ENCODE data around the gene NT5DC4.

Gene NT5DC4

DNA sequence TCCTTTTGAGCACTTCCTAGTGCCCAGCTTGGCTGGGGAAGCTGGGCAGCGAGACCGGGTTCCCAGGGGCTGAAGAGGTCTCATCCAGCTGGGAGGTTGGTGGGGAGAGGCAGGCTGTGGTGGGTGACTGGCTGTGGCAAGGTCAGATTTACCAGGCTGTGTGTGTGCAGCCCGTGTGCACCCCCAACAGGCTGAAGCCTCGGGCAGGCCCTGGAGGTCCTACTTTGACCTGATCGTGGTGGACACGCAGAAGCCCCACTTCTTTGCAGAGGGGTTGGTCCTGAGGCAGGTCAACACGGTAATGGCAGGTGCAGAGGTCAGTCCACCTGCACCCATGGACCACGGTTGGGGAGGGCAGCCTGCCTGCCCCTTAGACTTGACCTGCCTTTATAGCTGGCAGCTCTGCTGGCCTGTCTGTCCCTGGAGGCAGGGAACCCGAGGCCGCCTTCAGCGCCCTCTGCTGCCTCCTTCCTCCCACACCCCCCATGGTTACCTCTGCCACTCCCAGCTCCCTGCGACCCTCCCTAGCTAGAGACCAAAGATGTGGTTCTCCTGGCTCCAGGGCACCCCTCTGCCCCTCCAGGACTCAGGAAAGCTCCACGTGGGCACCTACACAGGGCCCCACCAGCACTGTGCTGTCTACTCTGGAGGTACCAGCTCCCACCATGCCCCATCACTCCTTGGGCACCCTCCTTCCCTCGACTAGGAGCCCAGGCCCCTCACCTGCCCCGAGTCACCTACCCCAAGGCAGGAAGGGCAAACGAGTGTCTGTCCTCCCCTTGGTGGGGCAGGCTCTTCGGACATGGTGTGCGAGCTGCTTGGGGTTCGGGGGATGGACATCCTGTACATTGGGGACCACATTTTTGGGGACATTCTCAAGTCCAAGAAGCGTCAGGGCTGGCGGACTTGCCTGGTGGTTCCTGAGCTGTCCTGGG is 4.0 kb downstream of the NT5DC4 start:
- DNase-seq = peak; percentile 60

DNA sequence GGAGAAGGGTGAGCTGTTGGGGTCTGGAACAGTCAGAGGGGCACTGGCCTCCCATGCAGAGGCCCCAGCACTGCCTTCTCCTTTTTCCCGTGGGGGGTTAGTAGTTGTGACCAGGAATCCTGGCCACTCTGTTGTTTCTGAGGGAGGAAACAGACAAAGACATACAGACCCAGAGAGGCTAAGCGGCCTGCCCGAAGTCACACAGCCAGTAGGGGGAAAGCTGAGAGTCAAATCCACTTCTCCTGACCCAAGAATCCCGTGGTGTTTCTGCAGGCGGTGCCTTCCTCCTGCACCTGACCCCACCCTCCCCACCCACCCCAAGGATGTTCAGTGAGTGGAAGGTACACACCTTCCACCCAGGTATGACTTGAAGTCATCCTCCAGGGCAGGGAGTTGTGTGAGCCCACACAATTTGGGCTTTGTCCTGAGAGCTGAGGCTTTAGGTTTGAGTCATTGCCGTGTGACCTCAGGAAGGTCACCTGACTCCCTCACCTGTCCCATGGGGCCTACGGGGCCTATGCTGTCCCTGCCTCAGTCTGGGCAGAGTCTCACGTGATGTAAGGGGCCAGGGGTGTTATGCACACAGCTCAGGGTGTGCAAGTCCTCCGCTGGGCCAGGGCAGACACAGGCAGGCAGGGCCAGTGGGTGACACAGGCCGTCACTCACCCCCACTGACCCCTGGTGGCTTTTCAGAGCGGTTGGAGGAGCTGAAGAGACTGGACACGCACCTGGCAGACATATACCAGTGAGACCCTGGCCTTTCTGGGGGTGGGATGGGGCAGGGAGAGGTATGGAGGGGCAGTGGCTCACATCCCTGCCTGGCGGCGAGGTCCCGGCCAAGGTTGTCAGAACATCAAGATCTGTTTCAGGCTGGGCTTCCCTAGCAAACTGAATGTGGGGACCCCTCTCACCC is 5.0 kb downstream of the NT5DC4 start:
- no peak for DNase-seq

DNA sequence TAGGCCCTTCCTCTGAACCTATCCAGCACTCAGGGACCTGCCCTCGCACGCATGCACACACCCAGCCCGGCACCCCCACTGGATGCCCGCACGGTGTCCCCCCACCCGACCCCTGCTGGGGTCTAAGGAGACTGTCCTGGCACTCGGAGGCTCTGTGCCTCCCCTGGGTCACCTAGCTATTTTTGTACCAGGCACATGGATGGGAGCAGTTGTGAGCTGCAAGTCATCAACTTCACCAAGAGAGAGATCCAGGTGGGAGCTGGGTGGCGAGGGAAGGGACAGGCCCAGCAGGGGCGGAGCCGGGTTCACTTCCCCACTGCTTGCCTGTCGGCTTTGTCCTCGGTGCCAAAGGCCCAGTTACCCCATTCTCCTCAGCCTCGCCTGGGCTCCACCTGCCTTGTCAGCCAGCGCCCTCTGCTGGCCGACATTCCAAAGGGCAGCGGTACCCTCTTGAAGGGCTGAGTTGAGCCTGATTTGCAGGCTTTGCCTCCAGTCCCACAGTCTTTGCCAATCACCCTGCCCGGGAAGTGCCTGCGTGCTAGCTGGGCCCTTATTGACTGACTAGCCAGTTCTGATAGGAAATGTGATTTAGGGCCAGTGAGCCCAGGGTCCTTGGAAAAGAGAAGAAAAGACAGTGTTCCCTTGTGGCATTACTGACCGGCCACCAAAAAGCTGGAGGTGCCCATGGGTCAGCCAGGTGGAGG is 5.8 kb downstream of the NT5DC4 start:
- peak; percentile 79 for DNase-seq

- DNase-seq = no peak
These were observed 6.6 kb downstream of the NT5DC4 start for GRCh38 chr2:112727276-112728028.

GRCh38 chr2:112728029-112728362 is 7.2 kb downstream of the NT5DC4 start:
- no peak for DNase-seq

- DNase-seq = no peak
These were observed 7.8 kb downstream of the NT5DC4 start for GRCh38 chr2:112728378-112729175.

- DNase-seq = no peak
These were observed 9.4 kb downstream of the NT5DC4 start for GRCh38 chr2:112730216-112730615.

DNA sequence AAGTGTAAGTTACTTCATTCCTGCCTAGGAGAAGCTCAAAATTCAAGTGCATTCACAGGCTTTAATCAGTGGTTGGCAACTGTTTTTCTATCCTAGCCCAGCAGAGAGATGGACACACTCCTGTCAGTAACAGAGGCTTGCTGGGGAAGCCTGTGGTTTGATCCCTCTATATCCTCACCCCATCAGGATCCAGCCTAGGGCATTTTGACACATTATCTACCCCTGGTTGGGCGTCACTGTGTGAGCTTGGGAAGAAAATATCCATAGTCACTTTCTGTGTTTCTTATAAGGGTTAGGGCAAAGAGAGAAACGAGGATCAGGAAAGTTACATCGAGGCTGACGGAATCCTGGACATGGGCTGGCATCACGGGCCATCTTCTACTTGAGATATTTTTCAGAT is 10.0 kb downstream of the NT5DC4 start:
- no peak for DNase-seq

DNA sequence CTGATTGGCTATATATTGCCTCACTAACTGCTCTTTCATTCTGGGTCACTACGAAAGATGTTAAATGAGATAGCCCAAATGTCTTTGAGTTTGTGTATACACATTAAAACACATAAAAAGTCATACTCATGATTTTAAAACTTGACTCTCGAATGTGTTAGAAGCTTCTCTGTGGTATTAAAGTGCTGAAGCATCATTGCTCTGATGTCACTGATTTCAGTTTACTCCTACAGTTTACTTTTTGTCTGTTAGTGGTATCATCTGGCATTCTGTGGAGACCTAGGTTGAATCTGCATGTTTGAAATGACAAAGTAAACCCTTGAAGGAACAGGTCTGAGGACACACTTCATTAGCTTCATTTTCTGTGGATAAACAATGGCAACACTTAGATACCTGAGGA is 10.7 kb downstream of the NT5DC4 start:
- DNase-seq = no peak

- no peak for DNase-seq
These were observed 12.6 kb downstream of the NT5DC4 start for GRCh38 chr2:112733456-112733855.

GRCh38 chr2:112733871-112734270 is 13.1 kb downstream of the NT5DC4 start:
- DNase-seq = no peak

DNA sequence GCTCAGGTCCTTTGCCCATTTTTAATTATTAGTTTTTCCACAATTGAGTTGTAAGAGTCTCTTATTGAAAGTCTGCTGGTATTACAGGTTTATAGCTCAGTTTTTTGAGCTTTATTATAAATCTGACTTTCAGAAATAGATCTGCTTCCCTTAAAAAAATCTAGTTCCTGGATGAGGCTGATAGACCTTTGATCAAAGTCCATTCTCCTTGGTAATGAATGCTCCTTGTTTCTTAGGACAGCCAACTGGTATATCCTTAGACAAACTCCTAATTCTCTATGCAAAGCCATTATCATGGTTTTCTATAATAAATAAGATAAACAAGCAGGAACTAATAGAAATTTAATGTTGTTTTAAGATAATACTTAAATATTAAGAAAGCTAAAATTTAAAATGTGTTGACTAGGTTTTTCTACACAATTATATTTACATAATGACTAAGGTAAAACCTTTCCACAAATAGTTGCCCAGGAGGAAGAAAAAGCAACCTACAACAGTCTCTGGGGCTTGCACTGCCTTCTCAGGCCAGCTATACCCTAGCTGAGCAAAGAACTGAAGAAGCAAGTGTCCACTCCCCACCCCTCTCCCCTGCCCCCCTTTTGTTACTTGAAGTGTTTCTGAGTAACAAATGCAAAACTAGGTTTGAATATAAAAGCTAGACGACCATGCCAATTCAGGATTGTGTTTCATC is 16.9 kb downstream of the NT5DC4 start:
- DNase-seq = no peak

DNA sequence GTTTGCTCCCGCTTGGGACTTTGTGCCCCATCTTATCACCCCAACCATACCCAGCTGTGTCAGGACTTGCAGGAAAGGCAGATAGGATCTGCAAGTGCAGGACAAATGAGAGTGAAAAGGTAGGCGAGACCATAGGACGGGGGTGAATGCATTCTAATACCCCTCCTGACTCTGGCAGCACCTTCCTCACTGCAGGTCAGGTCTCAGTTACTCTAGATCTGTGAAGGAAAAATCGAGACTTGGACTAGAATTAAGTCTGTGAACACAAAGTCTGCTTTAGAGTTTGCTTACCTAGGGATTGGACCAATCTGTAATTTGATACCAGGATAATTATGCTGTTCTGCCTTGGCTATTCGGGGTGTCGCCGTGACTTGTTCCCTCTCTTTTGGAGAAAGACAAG is 19.7 kb downstream of the NT5DC4 start:
- no peak for DNase-seq

DNA sequence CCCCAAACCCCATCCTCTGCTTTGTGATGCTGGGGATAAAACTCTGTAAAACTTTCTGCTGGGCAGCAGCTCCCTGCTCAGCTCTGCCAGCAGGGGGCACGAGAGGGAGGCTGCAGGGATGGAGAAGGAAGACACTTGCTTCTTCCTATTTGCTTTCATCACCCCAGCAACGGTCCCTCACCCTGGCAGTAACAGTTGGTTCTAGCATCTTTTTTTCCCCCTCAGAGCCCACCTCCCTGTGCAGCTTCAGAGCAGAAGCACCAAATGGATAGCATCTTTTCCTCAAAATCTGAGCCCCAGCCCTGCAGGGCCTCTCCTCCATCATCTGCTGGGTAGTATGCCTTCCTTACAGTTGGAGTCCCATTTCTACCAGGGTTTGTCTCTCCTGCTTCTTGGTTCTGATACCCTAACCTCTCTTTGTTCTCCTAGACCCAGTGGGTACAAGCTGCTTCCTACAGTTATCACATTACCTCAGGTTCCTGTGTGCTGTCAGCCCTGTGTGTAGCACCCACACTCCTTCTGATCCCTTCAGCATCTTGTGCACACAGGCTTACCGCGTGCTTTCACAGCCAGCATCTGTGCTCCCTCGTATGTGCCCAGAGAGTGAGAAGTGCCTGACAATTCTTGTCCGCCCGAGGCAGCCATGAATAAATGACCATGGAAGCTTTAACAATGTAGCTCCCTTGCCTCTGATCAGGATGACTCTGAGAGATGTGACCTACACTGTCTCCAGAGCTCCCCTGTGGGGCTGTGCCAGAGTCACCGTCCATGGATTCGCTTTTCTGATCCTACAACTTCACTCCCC is 29.1 kb downstream of the NT5DC4 start:
- peak; percentile 64 for DNase-seq

DNA sequence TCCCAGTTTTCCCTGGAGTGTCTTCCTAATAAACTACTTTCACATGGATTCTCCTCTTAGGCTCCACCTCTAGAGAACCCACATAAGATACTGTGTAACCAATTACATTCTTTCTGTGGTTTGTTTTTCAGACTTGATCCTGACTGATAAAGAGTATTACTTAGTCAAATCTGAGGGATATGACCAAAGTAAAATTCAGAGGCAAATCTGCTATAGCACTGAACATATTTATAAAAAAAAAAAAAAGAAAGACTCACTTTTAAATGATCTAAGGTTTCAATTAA is 29.7 kb downstream of the NT5DC4 start:
- DNase-seq = no peak

DNA sequence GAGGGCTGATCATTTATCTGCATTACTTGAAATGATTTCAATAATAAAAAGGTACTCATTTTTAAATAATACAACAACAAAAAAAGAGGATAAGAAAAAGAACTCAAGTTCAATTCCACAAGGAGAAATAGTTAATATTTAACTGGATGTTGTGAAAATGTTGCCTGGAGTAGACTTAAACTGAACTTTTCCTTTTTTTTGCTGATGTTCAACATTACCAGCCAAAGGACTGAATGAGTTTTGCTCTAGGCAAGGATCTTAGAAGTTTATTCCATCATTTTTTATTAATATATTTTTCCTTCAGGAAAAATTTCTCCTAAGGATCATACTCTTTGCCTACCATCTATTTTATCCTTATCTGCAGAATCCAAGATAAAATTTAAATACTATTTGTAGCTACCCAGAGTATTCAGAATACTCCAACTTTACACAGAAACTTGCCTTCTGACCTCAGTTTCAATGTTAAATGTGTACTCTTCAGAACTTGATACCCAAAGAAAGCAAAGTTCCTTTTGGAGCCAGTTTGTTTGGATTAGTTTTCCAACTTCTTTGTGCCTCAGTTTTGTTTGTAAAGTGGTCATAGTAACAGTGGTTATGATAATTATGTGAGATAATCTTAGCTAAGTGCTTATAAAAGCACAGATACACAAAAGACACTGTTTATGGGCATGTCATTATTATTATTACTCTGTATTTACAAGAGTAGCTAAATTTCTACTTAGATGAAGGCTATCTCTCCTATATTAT is 30.8 kb downstream of the NT5DC4 start:
- no peak for DNase-seq

GRCh38 chr2:112752667-112753066 is 31.8 kb downstream of the NT5DC4 start:
- no peak for DNase-seq

DNA sequence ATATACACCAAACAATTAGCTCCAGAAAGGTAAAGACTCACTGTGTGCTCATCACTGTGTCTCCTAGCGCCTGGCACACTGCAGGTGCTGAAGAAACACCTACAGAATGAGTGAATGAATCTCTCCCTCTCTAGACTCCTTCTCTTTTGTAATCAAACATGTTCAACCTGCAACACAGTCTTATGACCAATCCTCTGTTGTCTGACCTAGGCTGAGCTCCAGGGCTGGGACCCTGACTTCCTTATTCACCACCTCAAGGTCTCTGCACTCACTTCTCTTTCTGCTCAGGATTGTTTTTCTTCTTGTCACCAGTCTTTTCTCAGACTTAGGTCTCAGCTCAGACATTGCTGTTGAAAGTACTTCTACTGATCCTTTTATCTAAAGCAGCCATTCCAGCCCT is 33.7 kb downstream of the NT5DC4 start:
- peak; percentile 38 for DNase-seq

GRCh38 chr2:112755444-112755843 is 34.6 kb downstream of the NT5DC4 start:
- DNase-seq = no peak

DNA sequence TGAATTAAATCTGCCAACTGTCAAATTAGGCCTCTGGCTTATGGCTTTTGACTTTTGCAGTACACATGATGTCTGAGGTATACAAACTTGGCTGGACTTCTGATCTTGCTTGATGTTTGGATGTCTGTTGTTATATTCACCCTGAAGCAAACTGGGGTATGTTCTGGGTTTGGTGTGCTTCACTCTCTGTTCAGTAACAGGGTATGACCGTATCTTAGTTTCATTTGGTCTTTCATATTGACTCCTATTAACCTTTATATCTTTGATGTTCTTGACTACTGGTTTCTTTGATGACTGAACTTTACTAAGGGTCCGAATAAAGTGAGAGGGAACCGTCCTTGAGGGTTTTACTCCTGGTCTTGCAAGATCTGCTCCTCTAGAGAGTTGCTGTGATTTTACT is 35.4 kb downstream of the NT5DC4 start:
- DNase-seq = no peak
